Measurements from ENCODE around the gene ATP11A. TPM values are rescaled to one million over a fixed set of nuclear protein-coding genes. Genes with fewer than 3 reads are reported as not detected.
A peak's percentile ranks its signal among the peaks of the same experiment; 100 is the strongest.

The ATP11A gene
- total RNA-seq, 1 experiment from 2014 or later, result 41.2 TPM

DNA sequence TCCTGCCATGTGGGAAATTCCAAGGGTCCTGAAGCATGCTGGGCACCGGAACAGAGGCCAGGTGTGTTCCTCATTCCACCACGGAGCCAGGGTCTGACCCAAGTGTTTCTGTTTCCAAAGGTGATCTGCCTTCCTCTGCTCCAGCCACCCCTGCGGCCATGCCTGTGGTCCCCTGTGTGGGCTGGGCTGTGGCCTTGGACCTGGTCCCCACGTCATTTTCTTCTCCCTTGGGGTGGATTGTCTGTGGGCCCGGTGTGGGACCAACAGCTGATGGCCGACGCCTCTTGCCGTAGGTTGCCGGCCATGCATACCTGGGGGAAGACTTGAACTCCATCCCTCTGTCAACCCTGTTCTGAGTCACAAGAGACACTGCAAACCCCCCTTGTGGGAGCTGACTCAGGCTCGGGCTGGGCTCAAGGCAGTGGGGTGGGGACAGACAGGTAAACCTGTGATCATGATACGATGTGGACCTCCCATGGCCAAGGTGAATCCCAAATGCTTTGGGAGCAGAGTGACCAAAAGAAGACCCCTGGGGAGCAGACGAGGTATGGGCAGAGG is 35.0 kb downstream of the ATP11A start:
- CTCF ChIA-PET, result interaction anchor here (0.8 kb wide), 1 partner anchor 32 kb away, joined by 3 read pairs; no protein-coding TSS in a partner anchor
- POLR2A ChIA-PET, result interaction anchor here (0.6 to 0.8 kb wide), 3 partner anchors 13 to 728 kb away, joined by 3 to 4 read pairs (median 3); no protein-coding TSS in a partner anchor
- DNase-seq (ENCODE audit: unreplicated experiment), result peak; percentile 17
- Mint-ChIP-seq H3K27ac (ENCODE audit: low read depth, unreplicated experiment) (no peak overlapping the region), H3K36me3 (ENCODE audit: insufficient read depth, unreplicated experiment) (no peaks in the 10 kb centered on the region), H3K4me1 (ENCODE audit: insufficient read depth, unreplicated experiment) (peaks cover 22% of the 10 kb centered on the region), H3K9me3 (ENCODE audit: unreplicated experiment) (no peaks in the 10 kb centered on the region), H3K27me3 (ENCODE audit: insufficient read depth, unreplicated experiment) (no peaks in the 10 kb centered on the region), H3K4me3 (ENCODE audit: unreplicated experiment) (no peak overlapping the region)
- intact Hi-C loops (cut with micrococcal nuclease), result no loop called here
- no TSS peak for BruUV-seq (replicated peaks)
- no peak for TF ChIP-seq CTCF (IDR thresholded peaks at IDR 0.05; ENCODE audit: unreplicated experiment)

- ChIA-PET POLR2A (interaction anchor here (0.6 to 0.8 kb wide), 4 partner anchors 13 to 729 kb away, joined by 3 to 4 read pairs (median 3); no protein-coding TSS in a partner anchor), CTCF (interaction anchor here (0.8 kb wide), 1 partner anchor 32 kb away, joined by 3 read pairs; no protein-coding TSS in a partner anchor)
- no TSS peak for BruUV-seq (replicated peaks)
- Mint-ChIP-seq H3K9me3 (ENCODE audit: unreplicated experiment) (no peaks in the 10 kb centered on the region), H3K4me1 (ENCODE audit: insufficient read depth, unreplicated experiment) (peaks cover 28% of the 10 kb centered on the region), H3K36me3 (ENCODE audit: insufficient read depth, unreplicated experiment) (no peaks in the 10 kb centered on the region), H3K4me3 (ENCODE audit: unreplicated experiment) (no peak overlapping the region), H3K27me3 (ENCODE audit: insufficient read depth, unreplicated experiment) (no peaks in the 10 kb centered on the region), H3K27ac (ENCODE audit: low read depth, unreplicated experiment) (no peak overlapping the region)
- TF ChIP-seq CTCF (IDR thresholded peaks at IDR 0.05; ENCODE audit: unreplicated experiment), result no peak
- DNase-seq (ENCODE audit: unreplicated experiment), result peak; percentile 39
- intact Hi-C loops (cut with micrococcal nuclease), result no loop called here
These were observed 35.6 kb downstream of the ATP11A start for GRCh38 chr13:112725346-112726015.

- no peak for TF ChIP-seq CTCF (IDR thresholded peaks at IDR 0.05; ENCODE audit: unreplicated experiment)
- no peak overlapping the region for H3K4me3 Mint-ChIP-seq (ENCODE audit: unreplicated experiment)
- no TSS peak for BruUV-seq (replicated peaks)
- ChIA-PET POLR2A (interaction anchor here (0.6 kb wide), 1 partner anchor 508 kb away, joined by 3 read pairs; no protein-coding TSS in a partner anchor), CTCF (no interaction called here)
- DNase-seq (ENCODE audit: unreplicated experiment), result no peak
- no peak overlapping the region for H3K27ac Mint-ChIP-seq (ENCODE audit: low read depth, unreplicated experiment)
- H3K27me3 Mint-ChIP-seq (ENCODE audit: insufficient read depth, unreplicated experiment), result no peaks in the 10 kb centered on the region
- H3K9me3 Mint-ChIP-seq (ENCODE audit: unreplicated experiment), result no peaks in the 10 kb centered on the region
- H3K36me3 Mint-ChIP-seq (ENCODE audit: insufficient read depth, unreplicated experiment), result no peaks in the 10 kb centered on the region
- intact Hi-C loops (cut with micrococcal nuclease), result no loop called here
- H3K4me1 Mint-ChIP-seq (ENCODE audit: insufficient read depth, unreplicated experiment), result peaks cover 29% of the 10 kb centered on the region
These were observed 36.4 kb downstream of the ATP11A start for GRCh38 chr13:112726016-112726767.

GRCh38 chr13:112727581-112727980 is 37.7 kb downstream of the ATP11A start:
- DNase-seq (ENCODE audit: unreplicated experiment), result no peak
- Mint-ChIP-seq H3K27ac (ENCODE audit: low read depth, unreplicated experiment) (no peak overlapping the region), H3K27me3 (ENCODE audit: insufficient read depth, unreplicated experiment) (no peaks in the 10 kb centered on the region), H3K4me3 (ENCODE audit: unreplicated experiment) (no peak overlapping the region), H3K36me3 (ENCODE audit: insufficient read depth, unreplicated experiment) (no peaks in the 10 kb centered on the region), H3K4me1 (ENCODE audit: insufficient read depth, unreplicated experiment) (peaks cover 25% of the 10 kb centered on the region), H3K9me3 (ENCODE audit: unreplicated experiment) (no peaks in the 10 kb centered on the region)
- POLR2A ChIA-PET, result interaction anchor here (0.6 to 1.0 kb wide), 2 partner anchors 9 to 16 kb away, joined by 3 read pairs; no protein-coding TSS in a partner anchor
- intact Hi-C loops (cut with micrococcal nuclease), result no loop called here
- no peak for TF ChIP-seq CTCF (IDR thresholded peaks at IDR 0.05; ENCODE audit: unreplicated experiment)
- CTCF ChIA-PET, result no interaction called here
- BruUV-seq (replicated peaks), result no TSS peak

Data from MCF 10A (cell line).